Measurements from ENCODE around the gene GHRHR. TPM values are rescaled to one million over a fixed set of nuclear protein-coding genes. Genes with fewer than 3 reads are reported as not detected.
A peak's percentile ranks its signal among the peaks of the same experiment; 100 is the strongest.

Gene GHRHR
- polyA plus RNA-seq, 1 donor: not detected

DNA sequence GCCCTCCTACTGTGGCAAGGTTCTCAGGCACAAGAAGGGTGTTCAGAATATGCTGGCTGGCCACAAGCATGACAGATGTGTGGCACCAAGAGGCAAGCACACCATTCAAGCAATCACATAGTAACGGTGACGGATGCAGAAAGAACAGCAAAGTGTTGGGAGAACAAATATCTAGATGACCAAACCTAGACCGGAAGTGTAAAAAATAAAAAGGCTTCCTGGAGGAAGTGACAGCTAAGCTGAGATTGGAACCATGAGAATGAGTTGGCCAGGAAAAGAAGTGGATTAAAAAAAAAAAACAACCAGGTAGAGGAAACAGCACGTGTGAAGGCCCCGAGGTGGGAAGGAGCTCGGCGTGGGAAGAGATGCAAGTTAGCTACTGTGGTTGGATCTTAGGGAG, 22.0 kb downstream of the GHRHR start:
- Histone ChIP-seq H3K27me3 (ENCODE audit: control insufficient read depth, insufficient read depth, low read length) (peaks cover 12% of the 10 kb centered on the region), H3K4me1 (ENCODE audit: control insufficient read depth, insufficient read depth, low read length) (peaks cover 10% of the 10 kb centered on the region), H3K27ac (ENCODE audit: low read length) (no peak overlapping the region), H3K4me3 (ENCODE audit: low read length) (no peak overlapping the region), H3K9me3 (ENCODE audit: control insufficient read depth, low read depth, low read length) (peaks cover 7% of the 10 kb centered on the region), H3K36me3 (ENCODE audit: control insufficient read depth, insufficient read depth, low read length) (no peaks in the 10 kb centered on the region)
- no peak for DNase-seq
- WGBS (ENCODE audit: insufficient coverage, low lambda C conversion rate): 95% methylated on average over 3 of the region's 7 CpGs

- DNase-seq: no peak
These were observed 22.6 kb downstream of the GHRHR start for GRCh38 chr7:30986331-30986730.

DNA sequence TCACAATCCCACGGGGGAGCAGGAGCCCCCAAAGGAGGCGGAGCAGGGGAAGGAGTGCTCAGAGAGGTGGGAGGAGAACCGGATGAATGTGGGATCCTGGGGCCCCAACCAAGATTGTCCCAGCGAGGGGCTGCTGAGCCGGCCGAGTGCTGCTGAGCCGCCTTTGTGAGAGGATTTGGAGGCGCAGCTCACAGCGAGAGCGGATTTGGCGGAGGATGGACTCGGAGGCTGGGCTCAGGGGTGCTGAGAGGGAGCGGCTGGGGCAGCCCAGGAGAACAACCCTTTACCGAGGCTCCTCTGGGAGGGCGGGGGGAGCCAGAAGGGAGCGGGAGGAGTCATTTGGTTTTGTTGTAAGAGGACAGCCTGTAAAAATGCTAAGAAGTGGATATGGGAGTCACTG, 23.0 kb downstream of the GHRHR start:
- H3K4me1 ChIP-seq (ENCODE audit: control insufficient read depth, insufficient read depth, low read length): peaks cover 10% of the 10 kb centered on the region
- H3K9me3 ChIP-seq (ENCODE audit: control insufficient read depth, low read depth, low read length): peaks cover 7% of the 10 kb centered on the region
- no peak overlapping the region for H3K4me3 ChIP-seq (ENCODE audit: low read length)
- no peak for DNase-seq
- no peaks in the 10 kb centered on the region for H3K36me3 ChIP-seq (ENCODE audit: control insufficient read depth, insufficient read depth, low read length)
- peaks cover 12% of the 10 kb centered on the region for H3K27me3 ChIP-seq (ENCODE audit: control insufficient read depth, insufficient read depth, low read length)
- H3K27ac ChIP-seq (ENCODE audit: low read length): no peak overlapping the region
- no CpG with 5 or more reads among the region's 16 CpGs for whole genome bisulfite sequencing (ENCODE audit: insufficient coverage, low lambda C conversion rate)

More at GRCh38 chr7:30986331-30986730, 22.6 kb downstream of the GHRHR start:
- Histone ChIP-seq H3K4me1 (ENCODE audit: control insufficient read depth, insufficient read depth, low read length) (peaks cover 10% of the 10 kb centered on the region), H3K27ac (ENCODE audit: low read length) (no peak overlapping the region), H3K4me3 (ENCODE audit: low read length) (no peak overlapping the region), H3K9me3 (ENCODE audit: control insufficient read depth, low read depth, low read length) (peaks cover 7% of the 10 kb centered on the region), H3K27me3 (ENCODE audit: control insufficient read depth, insufficient read depth, low read length) (peaks cover 12% of the 10 kb centered on the region), H3K36me3 (ENCODE audit: control insufficient read depth, insufficient read depth, low read length) (no peaks in the 10 kb centered on the region)
- 63% methylated on average over 3 of the region's 8 CpGs for WGBS (ENCODE audit: insufficient coverage, low lambda C conversion rate)

DNA sequence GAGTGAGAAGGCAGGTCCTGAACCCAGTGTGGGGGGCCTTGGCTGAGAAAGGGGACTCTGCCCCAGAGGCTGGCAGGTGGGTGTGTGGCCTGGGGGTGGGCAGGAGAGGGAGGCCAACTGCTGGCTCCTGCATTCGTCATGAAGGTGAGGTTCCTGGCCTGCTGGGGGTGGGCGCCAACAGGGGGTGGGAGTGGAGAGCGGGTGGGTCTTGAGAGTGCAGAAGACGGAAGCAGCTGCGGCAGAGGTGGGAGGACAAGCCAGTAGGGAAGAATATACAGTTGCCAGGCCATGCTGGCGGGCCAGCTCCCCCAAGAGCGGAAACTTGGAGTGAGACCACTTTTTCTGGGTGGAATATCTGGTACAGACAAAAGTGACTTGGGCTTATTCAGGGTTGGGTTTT, 23.4 kb downstream of the GHRHR start:
- no peak overlapping the region for H3K4me3 ChIP-seq (ENCODE audit: low read length)
- WGBS (ENCODE audit: insufficient coverage, low lambda C conversion rate): no CpG with 5 or more reads among the region's 7 CpGs
- DNase-seq: no peak

GRCh38 chr7:30987936-30988335, 24.2 kb downstream of the GHRHR start:
- no peak for DNase-seq
- WGBS (ENCODE audit: insufficient coverage, low lambda C conversion rate): no CpG with 5 or more reads among the region's 5 CpGs
- Histone ChIP-seq H3K27me3 (ENCODE audit: control insufficient read depth, insufficient read depth, low read length) (peaks cover 12% of the 10 kb centered on the region), H3K36me3 (ENCODE audit: control insufficient read depth, insufficient read depth, low read length) (no peaks in the 10 kb centered on the region), H3K4me1 (ENCODE audit: control insufficient read depth, insufficient read depth, low read length) (peaks cover 10% of the 10 kb centered on the region), H3K27ac (ENCODE audit: low read length) (no peak overlapping the region), H3K9me3 (ENCODE audit: control insufficient read depth, low read depth, low read length) (peaks cover 7% of the 10 kb centered on the region), H3K4me3 (ENCODE audit: low read length) (no peak overlapping the region)

More for the DNA sequence above, 23.4 kb downstream of the GHRHR start:
- Histone ChIP-seq H3K27me3 (ENCODE audit: control insufficient read depth, insufficient read depth, low read length) (peaks cover 12% of the 10 kb centered on the region), H3K4me1 (ENCODE audit: control insufficient read depth, insufficient read depth, low read length) (peaks cover 10% of the 10 kb centered on the region), H3K36me3 (ENCODE audit: control insufficient read depth, insufficient read depth, low read length) (no peaks in the 10 kb centered on the region), H3K9me3 (ENCODE audit: control insufficient read depth, low read depth, low read length) (peaks cover 7% of the 10 kb centered on the region), H3K27ac (ENCODE audit: low read length) (no peak overlapping the region)

DNA sequence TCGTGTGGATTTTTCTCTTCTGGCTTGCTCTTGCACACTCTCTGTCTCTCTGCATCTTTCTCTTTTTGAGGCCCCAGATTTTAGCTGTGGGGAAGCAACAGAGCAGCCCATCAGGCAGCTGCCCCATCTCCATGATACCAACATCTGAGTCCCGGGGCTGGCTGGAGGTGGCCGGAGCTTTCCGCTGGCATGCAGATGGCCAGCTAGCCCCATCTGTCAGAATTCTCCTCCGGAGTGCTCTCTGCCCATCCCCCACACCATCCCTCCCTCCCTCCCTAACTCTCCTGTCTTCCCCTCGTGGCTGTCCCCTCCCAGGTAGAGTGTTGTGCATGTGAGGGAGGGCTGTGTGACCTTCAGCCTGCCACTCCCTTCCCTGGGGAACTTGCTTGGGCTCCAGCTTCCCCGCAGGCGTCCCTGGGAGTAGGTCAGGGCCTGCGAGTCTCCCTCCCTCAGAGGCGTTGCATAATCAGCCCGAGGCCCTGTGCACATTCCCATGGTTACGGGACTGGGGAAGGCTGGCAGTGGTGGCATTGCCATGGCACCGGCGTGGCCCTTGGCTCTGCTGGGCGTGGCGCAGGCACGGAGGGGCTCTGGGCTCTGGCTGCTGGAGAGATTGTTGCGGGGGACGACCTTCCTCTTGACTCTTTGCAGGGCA, 24.7 kb downstream of the GHRHR start:
- 50% methylated on average over 1 of the region's 19 CpGs for WGBS (ENCODE audit: insufficient coverage, low lambda C conversion rate)
- Histone ChIP-seq H3K4me3 (ENCODE audit: low read length) (no peak overlapping the region), H3K27me3 (ENCODE audit: control insufficient read depth, insufficient read depth, low read length) (peaks cover 12% of the 10 kb centered on the region), H3K4me1 (ENCODE audit: control insufficient read depth, insufficient read depth, low read length) (peaks cover 10% of the 10 kb centered on the region), H3K36me3 (ENCODE audit: control insufficient read depth, insufficient read depth, low read length) (no peaks in the 10 kb centered on the region), H3K27ac (ENCODE audit: low read length) (no peak overlapping the region), H3K9me3 (ENCODE audit: control insufficient read depth, low read depth, low read length) (peaks cover 7% of the 10 kb centered on the region)
- peak; percentile 35 to 64 for DNase-seq

GRCh38 chr7:30989008-30989823, 25.5 kb downstream of the GHRHR start:
- H3K27me3 ChIP-seq (ENCODE audit: control insufficient read depth, insufficient read depth, low read length): peaks cover 8% of the 10 kb centered on the region
- no peak for DNase-seq
- peaks cover 7% of the 10 kb centered on the region for H3K9me3 ChIP-seq (ENCODE audit: control insufficient read depth, low read depth, low read length)
- H3K36me3 ChIP-seq (ENCODE audit: control insufficient read depth, insufficient read depth, low read length): no peaks in the 10 kb centered on the region
- no CpG with 5 or more reads among the region's 16 CpGs for WGBS (ENCODE audit: insufficient coverage, low lambda C conversion rate)
- H3K4me3 ChIP-seq (ENCODE audit: low read length): no peak overlapping the region
- H3K27ac ChIP-seq (ENCODE audit: low read length): no peak overlapping the region
- H3K4me1 ChIP-seq (ENCODE audit: control insufficient read depth, insufficient read depth, low read length): peaks cover 10% of the 10 kb centered on the region

DNA sequence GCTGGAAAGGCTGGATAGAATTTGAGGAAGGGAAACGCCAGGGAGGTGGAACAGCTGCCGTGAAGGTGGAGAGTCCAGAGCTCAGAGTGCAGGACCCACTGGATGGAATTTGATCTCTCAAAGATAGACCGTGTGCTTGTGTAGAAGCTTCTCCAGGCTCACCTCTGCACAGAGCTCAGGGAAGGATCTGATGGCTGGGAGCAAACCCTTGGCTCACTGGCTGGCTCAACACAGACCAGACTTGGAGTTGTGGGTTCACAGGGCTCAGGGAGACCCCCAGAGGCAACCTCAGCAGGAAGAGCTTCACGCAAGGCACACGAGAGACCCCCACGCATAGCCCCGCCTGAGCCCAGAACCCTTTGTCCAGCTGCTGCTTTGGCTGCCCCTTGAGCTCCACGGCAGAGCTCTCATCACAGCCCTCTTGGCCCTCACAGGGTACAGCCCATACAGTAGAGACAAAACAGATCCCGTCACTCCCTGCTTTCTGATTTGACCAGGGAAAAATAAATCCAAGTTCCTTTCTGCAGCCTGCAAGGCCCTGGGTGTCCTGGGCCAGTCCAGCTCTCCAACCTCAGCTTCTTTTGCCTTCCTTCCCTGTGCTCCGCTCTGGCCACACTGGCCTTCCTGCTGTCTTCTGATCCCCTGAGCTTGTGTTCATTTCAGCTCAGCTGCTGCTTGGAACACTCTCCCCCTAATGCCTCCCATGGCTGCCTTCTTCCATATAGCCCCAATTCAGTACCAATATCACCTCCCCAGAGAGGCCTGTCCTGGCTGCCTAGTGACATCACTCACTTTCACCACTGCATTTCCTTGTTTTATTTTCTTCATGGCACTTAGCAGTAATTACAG, 26.3 kb downstream of the GHRHR start:
- H3K4me3 ChIP-seq (ENCODE audit: low read length): no peak overlapping the region
- H3K36me3 ChIP-seq (ENCODE audit: control insufficient read depth, insufficient read depth, low read length): no peaks in the 10 kb centered on the region
- peaks cover 7% of the 10 kb centered on the region for H3K9me3 ChIP-seq (ENCODE audit: control insufficient read depth, low read depth, low read length)
- H3K4me1 ChIP-seq (ENCODE audit: control insufficient read depth, insufficient read depth, low read length): peaks cover 10% of the 10 kb centered on the region
- DNase-seq: no peak
- H3K27me3 ChIP-seq (ENCODE audit: control insufficient read depth, insufficient read depth, low read length): peaks cover 7% of the 10 kb centered on the region
- WGBS (ENCODE audit: insufficient coverage, low lambda C conversion rate): 100% methylated on average over 1 of the region's 10 CpGs
- H3K27ac ChIP-seq (ENCODE audit: low read length): no peak overlapping the region

GRCh38 chr7:30990673-30991170, 27.0 kb downstream of the GHRHR start:
- Histone ChIP-seq H3K36me3 (ENCODE audit: control insufficient read depth, insufficient read depth, low read length) (no peaks in the 10 kb centered on the region), H3K9me3 (ENCODE audit: control insufficient read depth, low read depth, low read length) (peaks cover 7% of the 10 kb centered on the region), H3K4me3 (ENCODE audit: low read length) (no peak overlapping the region), H3K27me3 (ENCODE audit: control insufficient read depth, insufficient read depth, low read length) (peaks cover 7% of the 10 kb centered on the region), H3K4me1 (ENCODE audit: control insufficient read depth, insufficient read depth, low read length) (peaks cover 10% of the 10 kb centered on the region), H3K27ac (ENCODE audit: low read length) (no peak overlapping the region)
- no CpG with 5 or more reads among the region's 6 CpGs for WGBS (ENCODE audit: insufficient coverage, low lambda C conversion rate)
- no peak for DNase-seq

DNA sequence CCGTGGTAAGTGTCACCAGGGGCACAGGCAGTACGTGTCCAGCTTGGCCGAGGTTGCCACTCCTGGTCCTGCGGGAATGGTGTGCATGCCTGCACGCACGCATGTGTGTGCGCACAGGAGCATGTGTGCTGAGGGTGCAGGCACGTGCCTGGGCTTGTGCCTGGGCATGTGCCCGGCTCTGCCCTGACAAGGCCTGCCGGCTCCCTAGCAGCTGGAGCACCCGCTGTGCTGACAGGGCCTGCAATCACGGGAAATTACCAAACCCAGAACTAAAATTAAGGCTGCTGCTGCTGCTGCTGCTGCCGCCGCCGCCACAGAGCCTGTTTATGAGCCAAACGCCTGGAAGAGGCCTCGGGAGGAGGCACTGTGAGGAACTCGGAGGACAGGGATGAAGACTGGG, 28.7 kb downstream of the GHRHR start:
- Histone ChIP-seq H3K27ac (ENCODE audit: low read length) (no peak overlapping the region), H3K9me3 (ENCODE audit: control insufficient read depth, low read depth, low read length) (peaks cover 7% of the 10 kb centered on the region), H3K4me3 (ENCODE audit: low read length) (no peak overlapping the region), H3K36me3 (ENCODE audit: control insufficient read depth, insufficient read depth, low read length) (no peaks in the 10 kb centered on the region), H3K4me1 (ENCODE audit: control insufficient read depth, insufficient read depth, low read length) (peaks cover 10% of the 10 kb centered on the region), H3K27me3 (ENCODE audit: control insufficient read depth, insufficient read depth, low read length) (peaks cover 1% of the 10 kb centered on the region)
- no CpG with 5 or more reads among the region's 18 CpGs for WGBS (ENCODE audit: insufficient coverage, low lambda C conversion rate)
- DNase-seq: no peak

All from large intestine (tissue), 3 donors.